ENCODE results near the gene P2RX3. TPM values are rescaled to one million over a fixed set of nuclear protein-coding genes. Genes with fewer than 3 reads are reported as not detected.

Gene P2RX3
- total RNA-seq, 2 donors from 2014 or later: not detected

GRCh38 chr11:57409321-57410100 lies 71.4 kb downstream of the P2RX3 start:
- H3K27ac Mint-ChIP-seq: no peak overlapping the region
- no peak for TF ChIP-seq CTCF (conservative IDR thresholded peaks at IDR 0.05)
- no peaks in the 10 kb centered on the region for H3K27me3 Mint-ChIP-seq (ENCODE audit: insufficient read depth)
- peaks cover 32% of the 10 kb centered on the region for H3K36me3 Mint-ChIP-seq (ENCODE audit: low read depth)
- no peaks in the 10 kb centered on the region for H3K4me1 Mint-ChIP-seq
- H3K4me1 ChIP-seq (ENCODE audit: control insufficient read depth, insufficient read depth, low read length): no peaks in the 10 kb centered on the region
- DNase-seq: no peak
- peaks cover 4% of the 10 kb centered on the region for H3K9me3 Mint-ChIP-seq
- H3K36me3 ChIP-seq (ENCODE audit: control insufficient read depth, insufficient read depth, low read length): no peaks in the 10 kb centered on the region
- no peak overlapping the region for H3K27ac ChIP-seq (ENCODE audit: low read depth, low read length)
- H3K9ac ChIP-seq (ENCODE audit: extremely low read depth, low read length, poor library complexity, severe bottlenecking): no peak overlapping the region
- no peak overlapping the region for H3K4me3 Mint-ChIP-seq
- H3K9me3 ChIP-seq (ENCODE audit: control insufficient read depth, low read length): no peaks in the 10 kb centered on the region
- H3K27me3 ChIP-seq (ENCODE audit: control insufficient read depth, insufficient read depth, low read length, poor library complexity, severe bottlenecking): no peaks in the 10 kb centered on the region
- no peak overlapping the region for H3K4me3 ChIP-seq (ENCODE audit: low read length)
- WGBS, 2 experiments (ENCODE audit: insufficient coverage in 1 of 2, insufficient read length in 1 of 2): 95 to 96% methylated on average over 11 to 18 of the region's 18 CpGs

- Mint-ChIP-seq H3K4me3 (no peak overlapping the region), H3K27ac (no peak overlapping the region), H3K27me3 (ENCODE audit: insufficient read depth) (no peaks in the 10 kb centered on the region), H3K9me3 (peaks cover 4% of the 10 kb centered on the region), H3K4me1 (no peaks in the 10 kb centered on the region), H3K36me3 (ENCODE audit: low read depth) (peaks cover 37% of the 10 kb centered on the region)
- no peak for TF ChIP-seq CTCF (conservative IDR thresholded peaks at IDR 0.05)
- Histone ChIP-seq H3K27ac (ENCODE audit: low read depth, low read length) (no peak overlapping the region), H3K36me3 (ENCODE audit: control insufficient read depth, insufficient read depth, low read length) (no peaks in the 10 kb centered on the region), H3K4me1 (ENCODE audit: control insufficient read depth, insufficient read depth, low read length) (no peaks in the 10 kb centered on the region), H3K9me3 (ENCODE audit: control insufficient read depth, low read length) (no peaks in the 10 kb centered on the region), H3K9ac (ENCODE audit: extremely low read depth, low read length, poor library complexity, severe bottlenecking) (no peak overlapping the region), H3K4me3 (ENCODE audit: low read length) (no peak overlapping the region), H3K27me3 (ENCODE audit: control insufficient read depth, insufficient read depth, low read length, poor library complexity, severe bottlenecking) (no peaks in the 10 kb centered on the region)
- DNase-seq: no peak
These were observed 72.1 kb downstream of the P2RX3 start for GRCh38 chr11:57410287-57410686.

- H3K36me3 ChIP-seq (ENCODE audit: control insufficient read depth, insufficient read depth, low read length): peaks cover 8% of the 10 kb centered on the region
- no peaks in the 10 kb centered on the region for H3K27me3 ChIP-seq (ENCODE audit: control insufficient read depth, insufficient read depth, low read length, poor library complexity, severe bottlenecking)
- WGBS, 2 experiments (ENCODE audit: insufficient coverage in 1 of 2, insufficient read length in 1 of 2): 82 to 83% methylated on average over 4 of the region's 4 CpGs
These were observed 75.5 kb downstream of the P2RX3 start for GRCh38 chr11:57413681-57414080.

More at GRCh38 chr11:57413681-57414080, 75.5 kb downstream of the P2RX3 start:
- peaks cover 43% of the 10 kb centered on the region for H3K36me3 Mint-ChIP-seq (ENCODE audit: low read depth)
- DNase-seq: no peak
- Histone ChIP-seq H3K4me3 (ENCODE audit: low read length) (no peak overlapping the region), H3K27ac (ENCODE audit: low read depth, low read length) (no peak overlapping the region), H3K4me1 (ENCODE audit: control insufficient read depth, insufficient read depth, low read length) (no peaks in the 10 kb centered on the region), H3K9me3 (ENCODE audit: control insufficient read depth, low read length) (no peaks in the 10 kb centered on the region), H3K9ac (ENCODE audit: extremely low read depth, low read length, poor library complexity, severe bottlenecking) (no peak overlapping the region)
- no peak overlapping the region for H3K4me3 Mint-ChIP-seq
- TF ChIP-seq CTCF (conservative IDR thresholded peaks at IDR 0.05): no peak
- H3K27ac Mint-ChIP-seq: no peak overlapping the region
- peaks cover 4% of the 10 kb centered on the region for H3K9me3 Mint-ChIP-seq
- no peaks in the 10 kb centered on the region for H3K4me1 Mint-ChIP-seq
- no peaks in the 10 kb centered on the region for H3K27me3 Mint-ChIP-seq (ENCODE audit: insufficient read depth)

Measured in endodermal cell (in vitro differentiated cells).